ENCODE results near the gene LRCH2.
"Not testable (repeated sequence)": the region's sequence is repeated elsewhere in the genome, so short reads cannot be mapped to it uniquely, and the experiment has no call there.

The LRCH2 gene

DNA sequence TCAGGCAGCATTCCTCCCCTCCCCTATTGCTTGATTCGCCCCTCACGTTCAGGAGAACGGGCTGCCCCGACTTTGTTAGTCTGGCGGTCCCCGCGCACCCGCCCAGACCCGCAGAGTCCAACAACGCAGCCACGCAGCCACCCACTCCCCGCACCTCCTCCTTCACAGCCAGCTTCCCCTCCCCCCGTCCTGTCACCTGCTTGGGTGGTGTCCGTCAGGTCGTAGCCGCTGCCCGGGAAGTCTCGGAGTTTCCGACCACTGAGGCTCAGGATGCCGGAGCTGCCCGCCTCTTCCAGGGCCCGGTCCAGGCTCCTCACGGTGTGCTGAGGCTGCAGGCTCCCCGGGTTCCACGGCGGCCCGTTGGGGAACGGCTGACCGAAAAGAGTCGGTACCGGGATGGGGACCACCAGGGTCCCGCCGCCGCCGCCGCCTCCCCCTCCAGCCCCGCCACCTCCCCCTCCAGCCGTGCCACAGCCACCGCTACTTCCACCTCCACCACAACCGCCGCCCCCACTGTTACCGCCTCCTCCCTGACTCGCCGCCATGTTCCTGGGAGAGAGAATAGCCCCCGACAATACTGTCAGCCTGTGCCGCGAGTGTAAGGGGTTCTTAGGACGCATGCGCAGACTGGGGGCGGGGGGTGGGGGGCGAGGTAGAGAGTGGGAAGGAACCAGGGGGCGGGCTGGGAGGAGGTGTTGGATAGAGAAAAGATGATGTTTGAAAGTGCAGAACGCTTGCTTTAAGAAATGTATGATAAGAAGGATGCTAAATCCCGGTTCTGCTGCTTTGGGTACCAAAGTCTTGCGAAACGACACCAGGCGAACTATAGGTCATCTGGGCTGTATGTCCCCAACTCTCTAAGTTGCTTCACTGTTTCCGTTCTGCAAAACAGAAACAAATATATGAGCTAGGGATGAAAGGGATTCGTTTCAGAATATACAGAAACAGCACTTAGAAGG lies at the start of gene LRCH2:
Gene LRCH2, minus strand, starts transcription at position 600 of the 959 bp plus-strand sequence. Its CDS starts 55 bp downstream, at position 545.
- no peak for DNase-seq

GRCh38 chrX:115269051-115269683 lies 35.3 kb upstream of the LRCH2 start:
- no peak for DNase-seq

GRCh38 chrX:115268421-115268820 lies 34.5 kb upstream of the LRCH2 start:
- no peak for DNase-seq

DNA sequence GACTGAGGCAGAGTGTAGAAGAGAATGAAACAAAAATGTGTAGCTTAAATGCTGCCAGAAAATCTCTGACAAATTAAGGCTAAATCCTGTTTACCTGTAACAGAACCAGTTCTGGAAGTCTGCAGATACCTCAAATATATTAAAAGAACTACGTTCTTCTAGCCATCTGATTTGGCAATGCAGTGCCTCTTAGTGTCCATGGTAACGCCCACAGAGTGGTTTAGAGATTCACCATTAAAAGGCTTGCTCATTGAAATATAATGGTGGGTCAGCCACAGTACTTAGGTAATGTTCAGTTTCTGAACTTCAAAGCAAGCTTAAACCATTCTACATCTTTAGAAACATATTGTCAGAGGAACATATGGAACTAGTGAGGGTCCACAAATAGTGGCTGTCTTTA lies 32.4 kb upstream of the LRCH2 start:
- DNase-seq: no peak

DNA sequence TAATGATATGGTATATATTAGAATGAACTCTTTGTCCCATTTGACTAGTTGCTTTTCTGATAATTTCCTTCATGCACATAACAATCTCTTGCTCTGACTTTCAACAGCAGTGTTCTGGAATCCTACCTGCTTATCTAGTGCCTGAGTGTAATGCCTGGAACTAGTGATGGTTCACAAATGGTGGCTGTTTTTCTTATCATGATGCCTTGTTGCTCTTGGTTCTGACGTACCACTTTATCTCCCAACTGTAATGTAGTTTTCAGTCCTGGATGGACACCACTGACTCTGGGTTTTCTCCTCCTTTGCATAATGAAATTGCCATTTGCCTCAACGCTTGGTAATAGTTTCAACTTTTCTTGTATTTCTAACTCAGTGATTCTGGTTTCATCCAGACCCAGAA lies 30.1 kb upstream of the LRCH2 start:
- DNase-seq: no peak

GRCh38 chrX:115261148-115261547 lies 27.3 kb upstream of the LRCH2 start:
- no peak for DNase-seq

DNA sequence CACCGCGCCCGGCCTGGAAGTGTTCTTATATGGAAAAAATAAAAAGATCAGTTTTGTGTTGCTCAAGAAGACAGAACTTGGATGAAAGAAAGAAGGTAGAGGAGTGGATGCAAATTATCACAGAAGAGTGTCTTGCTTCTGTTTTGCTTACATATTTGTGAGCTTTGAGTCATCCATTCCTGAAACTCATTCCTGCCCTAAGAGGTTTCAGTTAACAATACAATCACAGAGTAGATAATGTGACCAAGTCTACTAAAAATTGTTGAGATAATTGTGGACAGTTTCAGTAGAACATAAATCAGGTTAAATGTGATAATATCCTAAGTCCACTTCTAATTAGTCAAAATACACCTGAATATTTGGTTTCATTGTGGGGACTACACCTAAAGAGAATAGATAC lies 26.4 kb upstream of the LRCH2 start:
- no peak for DNase-seq

- DNase-seq: no peak
Measured at GRCh38 chrX:115259238-115259875, 25.5 kb upstream of the LRCH2 start.

DNA sequence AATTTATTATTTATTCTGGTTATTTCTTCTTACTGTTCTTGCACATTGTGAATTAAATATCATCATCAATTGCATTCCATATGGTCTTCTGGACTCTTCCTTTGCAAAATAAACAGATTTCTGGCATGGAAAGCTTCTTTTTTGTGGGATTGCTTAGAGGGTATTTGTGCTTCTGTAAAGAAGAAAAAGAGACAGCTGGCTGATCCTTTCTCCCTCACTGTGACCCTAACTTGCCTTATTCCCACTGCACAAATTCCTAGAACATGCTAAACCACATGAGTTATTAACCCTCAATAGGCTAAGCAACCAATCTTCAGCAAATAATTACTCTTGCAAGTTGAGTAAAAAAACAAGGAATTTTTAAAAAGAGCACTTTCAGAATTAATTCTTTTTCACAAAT lies 23.8 kb upstream of the LRCH2 start:
- DNase-seq: no peak

- DNase-seq: no peak
Measured at GRCh38 chrX:115255003-115255402, 21.1 kb upstream of the LRCH2 start.

- DNase-seq: no peak
Measured at GRCh38 chrX:115251458-115252233, 17.8 kb upstream of the LRCH2 start.

GRCh38 chrX:115237056-115237455 lies 3.2 kb upstream of the LRCH2 start:
- DNase-seq: no peak

DNA sequence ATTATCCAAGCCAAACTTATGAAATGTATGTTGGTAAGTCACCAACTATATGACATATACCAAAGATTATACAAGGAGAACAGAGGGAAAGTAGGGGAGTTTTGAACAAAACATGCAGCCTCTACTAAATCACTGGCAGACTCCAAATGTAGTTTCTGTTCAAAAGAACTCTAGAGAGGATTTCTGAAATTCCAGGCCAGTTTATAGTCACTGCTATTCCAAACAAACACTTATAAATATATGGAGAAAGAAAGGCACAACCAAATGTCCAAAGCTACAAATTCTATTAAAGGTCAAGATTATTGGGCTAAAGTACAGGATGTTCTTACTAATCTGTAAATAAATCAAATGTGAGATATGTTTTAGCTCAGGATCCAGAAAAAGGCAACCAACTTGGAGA lies 2.7 kb upstream of the LRCH2 start:
- DNase-seq: no peak

GRCh38 chrX:115234461-115234860 lies 565 bp upstream of the LRCH2 start:
- no peak for DNase-seq

GRCh38 chrX:115232933-115233496 lies 881 bp downstream of the LRCH2 start:
- DNase-seq: no peak

GRCh38 chrX:115229337-115230003 lies 4.4 kb downstream of the LRCH2 start:
- no peak for DNase-seq

GRCh38 chrX:115226929-115227328 lies 7.0 kb downstream of the LRCH2 start:
- DNase-seq: no peak

GRCh38 chrX:115217346-115217745 lies 16.6 kb downstream of the LRCH2 start:
- not testable (repeated sequence) for DNase-seq

DNA sequence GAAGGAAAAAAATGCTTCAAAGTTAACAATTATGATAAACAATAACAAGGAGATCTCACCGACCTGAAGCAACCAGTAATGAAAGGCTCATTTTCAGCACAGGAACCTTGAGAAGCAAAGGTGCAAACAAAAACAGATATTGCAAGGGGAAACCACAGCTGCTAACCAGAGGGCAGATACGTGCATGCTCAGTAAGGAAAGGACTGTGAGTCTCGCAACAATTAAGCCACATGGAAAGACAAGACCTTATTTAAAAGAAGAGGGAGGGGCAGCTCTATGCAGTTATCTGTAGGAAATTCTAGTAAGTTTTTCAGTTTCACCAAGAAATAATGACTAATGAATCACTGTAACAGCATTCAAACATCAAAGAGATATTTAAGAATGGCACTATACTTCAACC lies 19.3 kb downstream of the LRCH2 start:
- DNase-seq: no peak

DNA sequence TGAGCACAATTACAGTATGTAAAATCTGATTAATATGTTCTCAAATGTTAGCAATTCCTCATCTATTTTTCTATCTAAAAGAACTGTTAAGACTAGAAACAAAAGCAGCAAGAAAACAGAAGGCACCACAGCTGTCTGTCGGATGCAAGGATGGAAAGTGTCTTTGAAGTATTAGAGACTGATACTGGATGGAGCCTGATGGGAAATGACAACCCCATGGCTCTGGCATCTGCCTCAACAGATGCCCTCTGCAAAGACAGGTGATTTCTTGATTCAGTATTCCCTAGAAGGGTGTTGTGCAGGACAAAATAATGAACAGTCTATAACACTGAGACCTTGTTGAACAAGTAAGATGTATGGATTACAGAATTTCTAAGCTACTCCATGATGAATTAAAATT lies 19.7 kb downstream of the LRCH2 start:
- DNase-seq: no peak

- not testable (repeated sequence) for DNase-seq
Measured at GRCh38 chrX:115209547-115209946, 24.3 kb downstream of the LRCH2 start.

DNA sequence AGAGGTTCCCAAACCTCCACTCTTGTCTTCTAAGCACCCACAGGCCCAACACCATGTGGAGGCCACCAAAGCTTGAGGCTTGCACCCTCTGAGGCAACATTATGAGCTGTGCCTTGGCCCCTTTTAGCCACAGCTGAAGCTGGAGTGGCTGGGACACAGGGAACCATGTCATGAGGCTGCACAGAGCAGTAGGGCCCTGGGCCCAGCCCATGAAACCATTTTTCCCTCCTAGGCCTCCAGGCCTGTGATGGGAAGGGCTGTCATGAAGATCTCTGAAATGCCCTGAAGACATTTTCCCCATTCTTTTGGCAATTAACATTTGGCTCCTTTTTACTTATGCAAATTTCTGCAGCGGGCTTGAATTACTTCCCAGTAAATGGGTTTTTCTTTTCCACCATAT lies 29.9 kb downstream of the LRCH2 start:
- DNase-seq: no peak
